HS-5 (cell line): ENCODE results near the gene LRRC53.
A peak's percentile ranks its signal among the peaks of the same experiment; 100 is the strongest.

ENCODE experiments used
- DNase-seq: peaks from one replicate; pipeline ENCODE4 v3.0.0-alpha.2; 2012; ENCODE audit warnings: low read depth

The LRRC53 gene

GRCh38 chr1:74496669-74497068 is 15.7 kb downstream of the LRRC53 start:
- DNase-seq, result no peak

GRCh38 chr1:74486036-74486435 is 26.4 kb downstream of the LRRC53 start:
- no peak for DNase-seq

- DNase-seq, result no peak
These were observed 26.8 kb downstream of the LRRC53 start for GRCh38 chr1:74485622-74486021.

- no peak for DNase-seq
These were observed 30.8 kb downstream of the LRRC53 start for GRCh38 chr1:74481607-74482006.

- no peak for DNase-seq
These were observed 32.3 kb downstream of the LRRC53 start for GRCh38 chr1:74480068-74480467.

DNA sequence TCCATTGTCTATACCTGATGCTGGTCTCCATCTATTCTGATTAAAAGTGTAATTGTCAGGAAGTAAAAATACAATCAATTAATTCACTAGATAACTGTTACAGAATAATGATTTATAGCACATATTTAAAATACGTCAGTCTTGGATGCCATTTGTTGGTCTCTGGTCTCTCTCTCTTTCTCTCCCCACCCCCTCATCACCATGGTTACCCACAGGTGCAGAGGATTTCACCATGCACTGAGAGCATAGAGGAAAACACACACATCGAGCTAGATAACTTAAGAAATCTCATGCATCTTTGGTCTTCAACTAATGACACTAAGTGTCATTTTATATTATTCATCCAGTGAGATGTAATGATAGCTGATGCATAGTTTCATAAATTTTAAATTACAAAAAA is 33.4 kb downstream of the LRRC53 start:
- no peak for DNase-seq

DNA sequence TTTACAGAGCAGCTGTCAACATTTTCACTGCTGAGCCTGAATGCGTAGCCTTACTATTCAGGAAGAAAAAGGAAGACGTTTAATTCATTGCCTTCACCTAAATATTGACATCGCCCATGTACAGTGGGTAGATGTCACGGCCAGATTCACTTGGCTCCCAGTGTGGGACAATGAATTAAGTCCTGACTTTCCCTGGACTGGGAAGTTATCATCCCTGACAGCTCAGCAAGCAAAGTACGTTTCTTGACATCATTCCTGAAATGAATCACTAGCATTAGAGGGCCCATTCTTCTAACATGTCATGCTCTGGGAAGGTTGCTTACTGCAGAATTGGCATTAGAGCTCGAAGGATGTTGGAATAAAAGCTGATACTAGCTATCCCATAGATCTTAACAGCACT is 37.8 kb downstream of the LRRC53 start:
- DNase-seq, result no peak

GRCh38 chr1:74471470-74471869 is 40.9 kb downstream of the LRRC53 start:
- no peak for DNase-seq

DNA sequence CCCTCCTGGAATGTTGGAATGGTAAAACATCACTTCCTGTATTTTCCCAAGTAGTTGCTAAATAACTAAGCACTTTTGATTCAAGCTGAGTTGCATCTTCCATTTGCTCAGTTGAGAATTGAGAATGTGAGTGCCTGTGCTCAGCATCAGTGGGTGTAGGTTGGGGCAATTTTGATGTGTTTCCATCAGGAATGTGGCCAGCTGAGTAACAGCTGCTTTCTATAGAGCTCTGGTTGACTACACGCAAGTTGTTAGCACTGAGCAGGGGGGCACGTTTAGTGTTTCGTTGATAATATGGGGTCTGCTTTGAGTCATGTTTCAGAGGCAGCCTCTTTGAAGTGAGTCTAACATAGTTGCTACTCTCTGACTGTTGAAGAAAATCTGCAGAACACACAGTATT is 41.5 kb downstream of the LRRC53 start:
- DNase-seq, result no peak

DNA sequence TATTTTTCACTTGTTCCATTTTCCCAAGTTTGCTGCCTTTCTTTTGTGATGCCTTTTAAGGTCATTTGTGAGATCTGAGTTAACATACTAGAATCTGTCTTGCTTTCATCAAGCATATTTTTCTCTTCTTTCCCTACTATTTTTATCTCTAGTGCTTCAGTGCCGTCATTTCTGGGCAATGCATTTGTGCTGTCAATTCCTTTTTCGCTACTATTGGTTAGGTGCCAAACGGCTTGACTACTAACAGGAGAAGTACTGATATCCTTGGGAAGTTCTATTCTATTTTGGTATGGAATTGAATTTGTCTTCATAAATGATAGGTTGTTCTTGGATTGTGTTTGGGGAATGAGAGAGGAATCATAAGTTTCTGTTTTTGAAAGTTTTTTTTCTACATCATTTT is 42.2 kb downstream of the LRRC53 start:
- DNase-seq, result no peak

- DNase-seq, result peak; percentile 37
These were observed 43.3 kb downstream of the LRRC53 start for GRCh38 chr1:74468982-74469603.

DNA sequence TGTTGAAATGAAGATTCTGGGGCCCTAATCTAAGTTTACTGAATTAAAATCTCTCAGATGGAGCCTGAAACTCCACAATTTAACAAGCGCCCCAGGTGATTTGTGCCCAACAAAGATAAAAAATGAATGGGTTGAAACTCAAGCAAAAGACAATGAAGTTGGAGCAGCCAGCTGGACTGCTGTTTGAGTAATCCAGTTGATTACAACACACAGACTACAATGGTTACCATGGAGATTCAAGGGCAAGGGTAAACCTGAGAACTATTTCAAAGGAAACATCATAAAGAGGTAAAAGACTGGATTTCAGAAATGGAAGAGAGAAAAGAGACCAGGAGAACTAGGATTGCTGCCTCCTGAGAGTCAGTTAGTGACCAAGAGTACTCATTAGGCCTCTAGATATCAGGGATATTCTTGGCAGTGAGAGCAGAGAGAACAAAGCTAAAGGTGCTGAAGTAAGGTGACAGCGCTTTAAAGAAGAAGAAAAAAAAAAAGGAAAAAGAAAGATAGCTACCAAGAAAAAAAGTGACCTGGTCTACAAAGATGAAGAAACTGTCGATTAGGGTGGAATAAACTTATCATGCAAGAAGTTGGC is 44.5 kb downstream of the LRRC53 start:
- DNase-seq, result no peak

DNA sequence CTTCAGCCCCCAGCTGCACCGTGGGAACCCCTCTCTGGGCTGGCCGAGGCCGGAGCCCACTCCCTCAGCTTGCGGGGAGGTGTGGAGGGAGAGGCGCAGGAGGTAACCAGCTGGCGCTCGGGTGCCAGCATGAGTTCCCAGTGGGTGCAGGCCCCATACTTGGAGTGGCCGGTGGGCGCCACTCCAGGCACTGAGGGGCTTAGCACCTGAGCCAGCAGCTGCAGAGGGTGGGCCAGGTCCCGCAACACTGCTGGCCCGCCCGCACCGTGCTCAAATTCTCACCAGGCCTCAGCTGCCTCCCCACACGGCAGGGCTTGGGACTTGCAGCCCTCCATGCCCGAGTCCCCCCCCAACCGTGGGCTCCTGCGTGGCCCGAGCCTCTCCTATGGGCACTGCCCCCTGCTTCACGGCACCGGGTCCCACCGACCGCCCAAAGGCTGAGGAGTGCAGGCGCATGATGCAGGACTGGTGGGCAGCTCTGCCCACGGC is 47.2 kb downstream of the LRRC53 start:
- DNase-seq, result no peak

DNA sequence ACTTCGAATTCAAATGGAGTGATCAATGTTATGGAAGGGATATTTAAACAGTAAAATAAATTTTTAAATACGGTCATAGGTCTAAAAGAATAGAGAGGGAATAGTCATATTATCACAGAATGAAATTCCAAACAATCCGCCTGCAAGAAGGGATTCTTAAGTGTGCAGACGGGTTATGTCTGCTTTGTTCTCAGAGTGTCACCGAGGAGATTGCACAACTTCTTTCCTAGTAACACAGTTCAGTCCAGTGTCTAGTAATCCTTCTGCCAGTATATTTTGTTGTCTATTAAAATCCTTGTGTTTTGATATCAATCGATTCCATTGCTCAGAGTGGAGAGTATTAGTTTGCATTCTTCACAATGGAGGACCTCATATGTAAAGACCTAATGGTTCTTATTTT is 48.4 kb downstream of the LRRC53 start:
- DNase-seq, result no peak

GRCh38 chr1:74463333-74463988 is 49.0 kb downstream of the LRRC53 start:
- peak; percentile 71 for DNase-seq

DNA sequence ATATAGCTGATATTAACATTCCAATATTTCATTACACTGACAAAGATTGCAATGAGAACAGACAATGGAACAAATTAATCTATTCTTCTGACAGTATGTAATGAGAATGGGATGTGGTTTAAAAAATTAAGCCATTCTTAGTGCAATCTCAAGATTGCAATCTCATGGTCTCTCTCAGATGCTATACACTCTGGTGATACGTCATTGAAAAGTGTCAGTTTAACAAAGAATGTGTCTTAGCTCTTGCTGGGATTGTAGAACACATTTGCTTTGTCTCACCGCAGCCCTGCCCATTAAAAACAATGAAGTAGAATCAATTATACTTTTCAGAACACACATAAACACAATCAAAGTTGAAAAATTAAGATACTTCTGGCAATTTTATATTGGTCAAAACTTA is 55.2 kb downstream of the LRRC53 start:
- DNase-seq, result no peak

- no peak for DNase-seq
These were observed 57.0 kb downstream of the LRRC53 start for GRCh38 chr1:74455390-74455789.

- no peak for DNase-seq
These were observed 59.1 kb downstream of the LRRC53 start for GRCh38 chr1:74453277-74453676.

GRCh38 chr1:74452035-74452434 is 60.4 kb downstream of the LRRC53 start:
- no peak for DNase-seq

- DNase-seq, result no peak
These were observed 75.4 kb downstream of the LRRC53 start for GRCh38 chr1:74437035-74437434.

DNA sequence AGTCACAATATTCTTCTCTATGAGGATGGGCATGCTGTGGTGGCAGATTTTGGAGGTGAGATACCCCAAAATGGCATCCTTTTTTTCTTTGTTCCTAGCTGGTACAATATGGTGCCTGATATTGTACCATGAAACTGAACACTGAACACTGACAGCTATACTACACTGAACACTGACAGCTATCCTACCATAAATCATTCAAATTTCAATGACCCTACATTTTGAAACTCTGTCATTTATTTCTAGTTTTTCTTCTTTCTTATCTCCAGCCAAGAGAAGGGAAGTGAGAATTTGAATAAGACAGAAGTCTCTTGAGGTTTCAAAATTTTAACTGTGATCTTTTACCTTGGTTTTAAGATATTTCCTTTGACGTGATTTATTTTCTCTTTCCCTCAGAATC is 76.3 kb downstream of the LRRC53 start:
- no peak for DNase-seq

DNA sequence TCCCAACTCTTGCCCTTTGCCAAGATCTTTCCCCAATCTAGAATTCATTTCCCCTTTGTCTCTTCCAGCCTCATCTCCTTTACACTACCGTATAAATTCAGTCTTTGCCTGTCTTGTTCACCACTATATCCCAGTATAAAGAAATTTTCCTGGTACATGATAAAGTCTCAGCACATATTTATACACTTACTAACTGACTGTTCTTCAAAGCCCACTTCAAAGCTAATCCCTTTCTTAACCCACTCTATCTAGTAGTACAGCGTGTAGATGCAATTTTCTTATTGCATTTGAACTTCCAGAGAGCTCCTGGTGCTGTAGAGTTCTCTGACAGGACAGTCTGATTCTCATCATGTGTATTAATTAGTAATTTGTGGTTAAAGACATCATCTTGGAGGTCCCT is 78.1 kb downstream of the LRRC53 start:
- DNase-seq, result no peak

GRCh38 chr1:74432325-74432724 is 80.1 kb downstream of the LRRC53 start:
- DNase-seq, result no peak

DNA sequence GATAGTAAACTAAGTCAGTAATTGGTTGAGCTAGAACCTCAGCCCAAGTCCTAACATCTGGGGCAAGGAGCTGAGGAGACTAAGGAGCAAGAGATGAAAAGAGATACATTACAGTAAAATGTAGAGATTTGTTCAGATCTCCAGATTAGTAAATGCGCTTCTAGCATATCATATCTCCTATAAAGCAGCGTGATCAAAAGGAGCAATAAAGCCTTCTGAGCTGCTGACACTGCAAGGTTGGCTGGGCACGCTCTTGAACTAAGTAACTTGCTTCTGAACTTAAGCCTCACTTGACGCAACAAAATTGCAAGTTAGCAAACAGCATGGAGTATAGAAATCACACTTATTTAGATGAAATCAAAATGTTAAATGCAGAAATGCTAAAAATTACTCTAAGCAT is 80.9 kb downstream of the LRRC53 start:
- no peak for DNase-seq
